Measurements from ENCODE around the gene CHCHD3.

The CHCHD3 gene

DNA sequence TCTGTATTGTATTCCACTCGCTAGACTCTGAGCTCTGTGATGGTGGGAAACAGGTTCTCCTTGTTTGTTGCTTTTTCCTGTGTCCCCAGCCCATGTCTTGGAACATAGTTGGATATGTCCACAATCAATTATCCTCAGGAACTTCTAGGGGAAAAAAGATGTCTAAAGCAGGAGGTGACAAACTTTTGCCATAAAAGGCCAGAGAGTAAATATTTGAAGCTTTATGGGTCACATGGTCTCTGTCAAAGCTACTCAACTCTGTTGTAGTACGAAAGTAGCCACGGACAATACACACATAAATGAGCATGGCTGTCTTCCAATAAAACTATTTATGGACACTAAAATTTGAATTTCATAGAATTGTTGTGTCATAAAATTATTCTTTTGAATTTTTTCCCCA is 220.5 kb downstream of the CHCHD3 start:
- in situ Hi-C loops (cut with HindIII; ENCODE audit: low pct_ligation_motif_present, low pct_unique_long_range_greater_than_20kb, low sequenced_read_pairs), result no loop called here
- no peak for DNase-seq

DNA sequence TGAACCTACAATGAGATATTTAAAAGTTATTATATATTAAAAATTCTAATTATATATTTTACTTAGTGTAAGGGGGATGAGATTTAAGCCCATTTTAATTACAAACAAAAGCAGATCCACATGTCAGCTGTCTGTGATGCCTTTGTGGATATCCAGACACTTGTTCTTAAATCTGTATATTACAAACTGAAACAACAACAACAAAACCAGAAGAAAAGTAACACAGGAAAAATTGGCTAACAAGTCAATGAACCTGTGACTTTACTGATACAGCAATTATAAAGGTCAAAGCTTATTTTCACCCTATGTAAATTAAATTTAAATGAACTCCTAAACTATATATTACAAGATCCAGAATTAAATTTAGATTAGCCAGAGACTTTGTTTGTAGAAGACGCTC is 222.7 kb downstream of the CHCHD3 start:
- in situ Hi-C loops (cut with HindIII; ENCODE audit: low pct_ligation_motif_present, low pct_unique_long_range_greater_than_20kb, low sequenced_read_pairs), result no loop called here
- no peak for DNase-seq

DNA sequence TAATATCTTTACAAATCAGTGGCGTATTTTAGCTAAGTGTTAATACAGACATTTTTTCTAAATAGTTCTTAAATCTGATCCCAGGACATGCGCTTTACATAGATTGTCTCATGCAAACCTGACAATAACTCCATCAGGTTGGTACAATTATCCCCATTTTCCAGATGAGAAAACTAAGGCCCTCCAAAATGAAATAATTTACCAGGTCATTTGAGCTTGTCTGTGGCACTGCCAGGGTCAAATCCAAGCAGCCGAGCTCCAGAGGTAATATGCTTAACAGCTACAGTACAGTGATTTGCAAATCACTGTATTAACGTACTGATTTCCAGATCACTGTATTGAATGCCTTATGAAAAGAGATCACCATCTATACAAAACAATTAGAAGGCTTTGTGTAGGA is 223.1 kb downstream of the CHCHD3 start:
- in situ Hi-C loops (cut with HindIII; ENCODE audit: low pct_ligation_motif_present, low pct_unique_long_range_greater_than_20kb, low sequenced_read_pairs), result no loop called here
- no peak for DNase-seq

DNA sequence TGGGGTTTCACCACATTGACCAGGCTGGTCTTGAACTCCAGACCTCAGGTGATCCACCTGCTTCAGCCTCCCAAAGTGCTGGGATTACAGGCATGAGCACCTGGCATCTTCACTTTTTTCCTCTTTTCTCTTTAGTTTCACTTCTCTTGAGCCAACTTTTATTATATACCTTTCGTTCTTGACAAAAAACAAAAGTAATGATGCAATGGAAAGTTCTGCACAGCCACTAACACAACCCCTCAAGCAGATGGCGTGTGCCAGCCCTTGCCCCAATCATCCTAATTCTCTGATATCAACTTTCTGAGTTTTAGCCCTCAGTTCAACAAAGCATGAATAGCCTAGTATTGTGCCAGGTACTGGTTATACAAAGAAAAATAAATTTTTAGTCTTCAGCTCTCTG is 223.6 kb downstream of the CHCHD3 start:
- no peak for DNase-seq
- in situ Hi-C loops (cut with HindIII; ENCODE audit: low pct_ligation_motif_present, low pct_unique_long_range_greater_than_20kb, low sequenced_read_pairs), result no loop called here

DNA sequence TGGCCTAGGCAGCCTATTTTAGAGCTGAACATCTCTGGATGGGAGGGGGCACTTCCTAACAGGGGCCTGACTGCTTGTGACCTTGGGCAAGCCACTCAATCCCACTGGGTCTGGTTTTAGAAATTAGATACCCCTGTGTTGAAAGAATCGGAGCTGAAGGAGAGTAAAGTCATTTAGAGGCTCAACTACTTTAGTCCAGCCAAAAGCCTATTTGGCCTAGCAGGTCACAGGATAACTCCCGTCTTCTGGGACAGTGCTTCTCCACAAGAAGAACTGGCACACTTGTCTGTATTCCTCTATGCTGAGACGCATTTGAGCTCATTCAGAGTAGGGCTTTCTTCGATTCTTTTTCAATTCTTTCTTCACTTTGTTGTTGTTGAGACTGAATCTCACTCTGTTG is 224.2 kb downstream of the CHCHD3 start:
- in situ Hi-C loops (cut with HindIII; ENCODE audit: low pct_ligation_motif_present, low pct_unique_long_range_greater_than_20kb, low sequenced_read_pairs), result no loop called here
- DNase-seq, result no peak

DNA sequence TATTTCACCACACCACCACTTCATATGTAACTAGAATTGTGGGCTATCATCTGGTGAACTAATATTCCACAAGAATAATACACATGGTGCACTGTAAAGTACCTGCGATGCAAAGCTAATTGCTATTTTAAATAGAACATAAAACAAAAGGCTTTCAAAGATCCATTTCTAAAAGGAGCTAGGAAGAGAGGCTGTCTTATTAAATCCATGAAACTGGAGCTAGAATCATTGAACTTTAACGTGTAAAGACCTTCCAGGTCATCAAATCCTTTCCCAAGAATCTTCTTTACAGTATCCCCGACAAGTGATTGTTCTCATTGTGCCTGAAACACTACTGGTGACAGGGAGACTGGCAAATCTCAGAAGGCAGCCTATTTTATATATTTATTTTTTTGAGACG is 224.9 kb downstream of the CHCHD3 start:
- in situ Hi-C loops (cut with HindIII; ENCODE audit: low pct_ligation_motif_present, low pct_unique_long_range_greater_than_20kb, low sequenced_read_pairs), result no loop called here
- DNase-seq, result no peak

DNA sequence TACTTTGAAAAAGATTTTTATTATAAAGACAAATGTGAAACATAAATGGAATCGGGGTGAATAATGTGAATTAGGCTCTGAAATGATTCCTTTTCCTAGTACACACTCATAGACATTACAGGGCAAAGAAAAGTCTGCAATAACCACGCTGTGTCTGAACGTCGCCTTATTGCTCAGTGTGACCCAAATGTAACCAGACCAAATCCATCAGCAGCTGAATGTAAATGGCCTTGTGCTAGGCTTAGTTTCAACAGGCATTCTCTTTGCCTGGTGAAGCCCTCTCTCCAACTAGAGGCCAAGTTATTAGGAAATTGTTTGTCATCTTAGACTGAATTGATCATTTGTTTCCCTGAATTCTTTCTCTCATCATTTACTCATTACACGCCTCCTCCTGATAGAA is 225.5 kb downstream of the CHCHD3 start:
- no peak for DNase-seq
- in situ Hi-C loops (cut with HindIII; ENCODE audit: low pct_ligation_motif_present, low pct_unique_long_range_greater_than_20kb, low sequenced_read_pairs), result no loop called here

DNA sequence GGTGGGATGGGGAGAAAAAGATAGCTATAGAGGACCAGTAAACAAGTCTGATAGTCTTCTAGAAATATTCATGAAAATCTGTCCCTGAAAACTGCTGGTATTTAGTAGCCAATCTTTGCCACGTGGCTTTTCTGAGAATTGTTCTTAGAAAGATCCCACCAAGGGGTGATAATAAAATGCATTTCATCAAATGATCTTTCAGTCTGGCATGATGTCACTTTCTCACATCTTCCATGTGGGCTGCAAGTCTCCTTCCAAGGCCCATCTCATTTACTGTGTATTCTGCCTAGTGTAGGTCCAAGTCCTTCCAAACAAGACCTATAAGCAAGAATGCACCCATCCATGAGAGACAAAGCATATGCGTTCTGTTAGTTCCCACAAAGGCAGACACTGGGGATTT is 226.0 kb downstream of the CHCHD3 start:
- DNase-seq, result no peak
- in situ Hi-C loops (cut with HindIII; ENCODE audit: low pct_ligation_motif_present, low pct_unique_long_range_greater_than_20kb, low sequenced_read_pairs), result no loop called here

DNA sequence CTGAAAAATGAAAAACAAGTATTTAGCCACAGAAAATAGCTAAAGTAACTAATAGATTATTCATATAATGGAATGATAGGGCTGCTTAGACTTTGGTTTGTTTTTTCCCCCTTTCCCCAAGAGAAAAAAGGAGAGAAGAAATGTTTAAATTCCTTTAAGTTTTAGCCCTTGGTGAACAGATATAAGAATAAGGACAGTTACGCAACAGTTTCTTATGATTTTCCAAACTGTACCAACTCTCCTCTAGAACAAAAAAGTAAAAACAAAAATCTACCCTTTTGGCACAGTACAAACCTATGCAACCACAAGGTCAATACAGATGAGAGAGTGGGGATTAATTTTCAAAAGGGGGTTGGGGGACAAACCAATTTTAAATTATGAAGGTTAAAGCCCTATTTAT is 227.7 kb downstream of the CHCHD3 start:
- no peak for DNase-seq
- in situ Hi-C loops (cut with HindIII; ENCODE audit: low pct_ligation_motif_present, low pct_unique_long_range_greater_than_20kb, low sequenced_read_pairs), result no loop called here

DNA sequence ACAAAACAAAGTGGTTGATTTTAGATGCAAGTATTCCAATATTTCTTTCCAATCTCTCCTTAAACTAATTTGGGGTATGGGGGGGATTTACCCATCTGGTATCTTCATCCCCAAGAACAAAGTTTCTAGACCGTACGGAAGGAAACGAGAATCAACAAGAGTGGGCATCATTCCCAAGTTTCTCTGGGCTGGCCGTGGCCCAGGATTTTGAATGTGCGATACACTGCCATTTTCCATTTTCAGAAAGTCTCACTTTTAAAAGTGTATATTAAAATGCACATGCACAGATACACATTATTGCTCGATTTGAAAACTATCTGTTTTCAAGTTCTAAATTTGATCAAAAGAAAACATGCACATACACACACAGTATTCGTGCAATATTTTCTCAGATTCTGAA is 234.5 kb downstream of the CHCHD3 start:
- DNase-seq, result no peak
- in situ Hi-C loops (cut with HindIII; ENCODE audit: low pct_ligation_motif_present, low pct_unique_long_range_greater_than_20kb, low sequenced_read_pairs), result no loop called here

DNA sequence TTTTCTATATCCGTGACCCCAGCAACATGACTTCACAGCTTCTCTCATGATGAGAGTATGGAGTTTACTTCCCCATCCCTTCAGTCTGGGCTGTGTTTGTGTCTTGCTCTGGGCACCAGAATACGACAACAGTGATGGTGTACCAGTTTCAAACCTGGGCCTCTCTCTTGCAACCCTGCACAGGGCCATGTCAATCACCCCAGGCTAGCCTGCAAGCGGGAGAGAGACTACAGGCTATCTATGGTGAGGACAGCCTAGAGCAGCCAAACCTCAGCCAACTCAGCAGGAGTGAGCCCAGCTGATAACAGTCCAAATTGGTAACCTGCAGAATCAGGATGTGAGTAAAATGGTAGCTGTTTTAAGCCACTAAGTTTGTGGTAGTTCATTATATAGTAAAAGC is 235.8 kb downstream of the CHCHD3 start:
- in situ Hi-C loops (cut with HindIII; ENCODE audit: low pct_ligation_motif_present, low pct_unique_long_range_greater_than_20kb, low sequenced_read_pairs), result no loop called here
- DNase-seq, result no peak

DNA sequence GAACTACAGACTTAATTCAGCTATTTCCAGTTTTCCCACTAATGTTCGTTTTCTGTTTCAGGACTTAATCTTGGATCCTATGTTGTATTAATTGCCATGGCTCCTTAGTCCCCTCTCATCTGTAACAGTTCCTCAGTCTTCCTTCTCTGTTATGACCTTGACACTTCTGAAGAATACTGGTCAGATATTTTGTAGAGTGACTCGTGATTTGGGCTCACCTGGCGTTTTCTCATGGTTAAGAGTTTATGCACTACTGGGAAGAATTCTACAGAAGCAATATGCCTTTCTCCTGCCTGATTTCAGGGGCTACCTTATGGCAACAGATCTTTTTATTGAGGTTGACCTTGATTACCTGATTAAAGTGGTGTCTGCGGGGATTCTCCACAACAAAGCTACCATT is 239.4 kb downstream of the CHCHD3 start:
- in situ Hi-C loops (cut with HindIII; ENCODE audit: low pct_ligation_motif_present, low pct_unique_long_range_greater_than_20kb, low sequenced_read_pairs), result no loop called here
- no peak for DNase-seq

DNA sequence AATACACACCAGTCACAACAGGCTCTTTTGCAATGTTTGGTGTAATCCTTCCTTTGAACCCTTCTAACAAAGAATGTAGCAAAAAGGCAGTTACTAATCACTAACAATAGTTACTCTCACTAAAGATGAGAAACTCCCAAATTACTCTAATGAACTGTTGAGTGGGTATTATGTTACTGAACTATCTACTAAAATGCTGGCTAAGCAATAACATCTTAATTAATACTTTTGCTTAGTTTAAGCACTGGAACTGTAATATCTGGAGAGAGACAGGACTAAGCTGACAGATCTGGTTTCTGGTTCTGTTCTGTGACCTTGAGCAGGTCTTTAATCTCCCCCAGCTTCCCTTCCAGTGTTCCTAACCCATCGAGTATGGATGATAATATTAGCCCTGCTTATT is 241.7 kb downstream of the CHCHD3 start:
- in situ Hi-C loops (cut with HindIII; ENCODE audit: low pct_ligation_motif_present, low pct_unique_long_range_greater_than_20kb, low sequenced_read_pairs), result no loop called here

DNA sequence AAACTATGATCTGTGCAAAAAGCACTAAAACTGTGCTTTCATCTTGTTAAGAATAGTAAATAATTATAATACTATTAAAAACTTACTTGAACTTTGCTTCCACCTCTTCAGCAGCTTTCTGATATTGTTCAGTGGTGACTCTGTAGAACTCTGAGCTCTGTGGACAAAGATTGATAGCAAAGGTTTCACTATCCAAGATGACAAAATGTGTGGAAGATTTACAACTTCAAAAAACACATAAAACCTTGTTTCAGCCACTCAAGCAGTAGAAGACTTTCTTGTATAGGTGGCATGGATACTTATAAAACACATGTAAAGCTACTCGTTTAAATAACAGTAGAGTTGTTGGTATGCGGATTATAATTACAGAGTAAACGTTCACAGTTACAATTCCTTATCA is 243.6 kb downstream of the CHCHD3 start:
- DNase-seq, result no peak
- in situ Hi-C loops (cut with HindIII; ENCODE audit: low pct_ligation_motif_present, low pct_unique_long_range_greater_than_20kb, low sequenced_read_pairs), result no loop called here

More for the DNA sequence above, 241.7 kb downstream of the CHCHD3 start:
- no peak for DNase-seq

DNA sequence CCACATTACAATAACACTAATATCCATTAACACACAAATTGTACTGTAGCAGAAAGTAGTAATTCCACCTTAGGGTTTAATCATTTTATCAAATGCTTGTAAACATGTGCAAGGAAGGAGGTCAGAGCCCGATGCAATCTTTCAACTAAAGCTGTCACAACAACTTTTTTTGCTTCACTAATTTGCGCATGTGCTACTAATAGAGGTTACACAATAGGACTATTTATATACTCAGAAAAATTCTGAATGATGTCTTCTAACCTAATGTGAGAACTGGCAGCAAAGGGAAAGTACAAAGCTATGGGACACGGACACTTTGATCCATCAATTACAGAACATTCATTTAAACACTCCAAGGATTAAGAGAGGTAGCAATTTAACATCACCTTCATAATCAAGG is 244.4 kb downstream of the CHCHD3 start:
- in situ Hi-C loops (cut with HindIII; ENCODE audit: low pct_ligation_motif_present, low pct_unique_long_range_greater_than_20kb, low sequenced_read_pairs), result no loop called here
- DNase-seq, result no peak

DNA sequence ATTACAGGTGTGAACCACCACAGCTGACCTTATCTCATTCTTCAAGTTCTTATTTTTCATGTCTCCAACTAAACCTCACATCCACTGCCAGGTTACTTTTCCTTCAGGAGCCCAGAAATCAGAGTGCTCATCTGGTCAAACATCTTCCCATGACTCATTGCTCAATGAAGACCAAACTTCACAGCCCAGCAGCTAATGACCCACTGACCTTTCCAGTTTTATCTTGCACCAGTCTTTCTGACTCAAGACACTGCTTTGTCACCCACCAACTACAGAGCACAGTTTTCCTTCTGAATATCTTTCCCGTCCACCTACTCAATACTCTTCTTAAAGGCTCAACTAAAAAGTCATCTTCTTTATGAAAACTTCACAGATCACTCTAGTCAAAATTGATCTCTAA is 245.1 kb downstream of the CHCHD3 start:
- peak; percentile 53 for DNase-seq
- in situ Hi-C loops (cut with HindIII; ENCODE audit: low pct_ligation_motif_present, low pct_unique_long_range_greater_than_20kb, low sequenced_read_pairs), result no loop called here

DNA sequence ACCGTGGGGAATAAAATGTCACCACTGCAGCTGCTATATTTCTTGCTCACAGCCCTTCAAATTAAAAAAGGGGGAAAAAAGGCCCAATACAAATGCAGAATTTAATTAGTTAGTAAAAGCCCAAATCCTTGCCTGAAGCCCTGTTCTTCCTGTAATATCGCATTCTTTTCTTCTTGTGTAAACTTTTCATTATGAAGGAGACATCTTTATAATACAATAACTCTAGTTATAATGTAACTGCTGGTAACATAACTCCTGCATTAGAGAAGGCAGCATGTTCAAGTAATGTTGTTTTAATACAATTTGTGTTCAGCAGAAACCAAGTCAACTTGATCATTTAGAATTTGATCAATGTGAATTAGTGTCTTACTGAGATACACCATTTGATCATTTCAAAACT is 250.9 kb downstream of the CHCHD3 start:
- no peak for DNase-seq
- in situ Hi-C loops (cut with HindIII; ENCODE audit: low pct_ligation_motif_present, low pct_unique_long_range_greater_than_20kb, low sequenced_read_pairs), result no loop called here

DNA sequence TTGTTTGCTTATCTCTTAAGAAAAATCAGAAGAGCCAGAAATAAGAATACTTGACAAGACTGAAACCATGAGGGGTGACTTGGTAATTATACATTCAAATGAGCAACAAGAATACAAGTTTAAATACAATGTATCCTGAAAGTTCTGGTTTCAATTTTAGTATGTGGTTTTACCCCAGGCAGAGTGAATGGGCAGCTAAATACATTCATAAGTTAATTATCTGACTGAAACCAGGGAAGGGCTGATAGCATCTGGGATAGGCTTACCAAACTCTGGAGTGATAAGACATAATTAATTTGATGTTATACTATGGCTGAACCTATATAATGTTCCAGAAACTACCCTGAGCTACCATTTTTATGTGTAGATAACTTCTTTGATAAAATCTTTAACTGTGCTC is 253.4 kb downstream of the CHCHD3 start:
- in situ Hi-C loops (cut with HindIII; ENCODE audit: low pct_ligation_motif_present, low pct_unique_long_range_greater_than_20kb, low sequenced_read_pairs), result no loop called here
- DNase-seq, result no peak

DNA sequence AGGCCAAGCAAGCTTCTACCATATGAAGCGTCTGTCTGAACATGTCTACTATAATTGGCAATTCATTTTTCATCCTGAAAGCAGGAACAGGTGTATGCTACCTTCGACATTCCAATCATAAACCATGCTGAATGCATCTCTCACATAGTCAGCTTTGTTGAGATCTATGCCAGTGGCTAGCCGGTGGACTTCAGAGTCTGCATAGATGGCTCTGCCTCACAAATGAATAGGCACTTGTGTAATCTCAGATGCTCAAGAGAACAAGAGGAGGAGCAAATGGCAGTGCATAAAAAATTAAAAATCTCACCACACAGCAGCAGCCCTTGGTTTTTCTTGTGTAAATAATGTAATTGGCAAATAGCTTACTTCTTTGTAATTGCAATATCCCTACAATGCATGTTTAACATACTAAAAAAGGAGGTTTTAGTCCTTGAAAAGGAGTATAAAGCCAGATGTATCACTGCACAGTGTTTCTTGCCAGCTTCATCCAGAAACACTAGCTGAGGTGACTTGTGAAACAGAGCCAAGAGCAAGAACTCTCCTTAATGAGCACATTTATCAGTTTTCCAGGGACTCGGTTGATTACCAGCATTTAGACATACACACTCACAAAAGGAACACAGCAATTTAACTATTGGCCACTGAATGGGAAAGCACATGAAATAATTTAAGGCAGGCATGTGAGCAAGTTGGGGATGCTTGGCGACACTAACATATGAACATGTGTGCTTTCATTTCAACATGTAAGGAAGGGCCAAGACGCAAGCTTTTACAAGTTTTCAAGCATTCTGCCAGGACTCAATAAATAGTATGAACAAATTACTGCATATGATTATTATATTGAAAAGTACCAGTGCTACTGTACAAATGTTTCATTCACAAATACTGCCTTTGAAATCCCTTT is 255.7 kb downstream of the CHCHD3 start:
- DNase-seq, result no peak
- in situ Hi-C loops (cut with HindIII; ENCODE audit: low pct_ligation_motif_present, low pct_unique_long_range_greater_than_20kb, low sequenced_read_pairs), result no loop called here

DNA sequence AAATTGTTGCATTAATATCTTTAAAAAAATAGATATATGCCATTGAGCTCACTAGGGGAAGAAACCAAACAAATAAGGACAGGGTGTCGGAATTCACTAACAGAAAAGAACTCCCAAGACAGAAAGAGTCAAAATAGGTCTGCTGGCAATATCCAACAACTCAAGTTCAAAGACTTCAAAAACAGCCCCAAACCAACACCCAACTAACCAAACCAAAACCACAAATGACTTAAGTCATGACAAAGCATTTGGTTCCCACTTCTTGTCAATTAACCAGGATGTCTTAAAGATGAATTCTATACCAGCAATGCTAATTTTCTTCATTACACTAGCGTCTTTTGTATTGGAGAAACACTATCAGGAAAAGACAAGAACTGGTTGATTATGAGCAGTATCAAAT is 256.7 kb downstream of the CHCHD3 start:
- in situ Hi-C loops (cut with HindIII; ENCODE audit: low pct_ligation_motif_present, low pct_unique_long_range_greater_than_20kb, low sequenced_read_pairs), result no loop called here
- DNase-seq, result no peak

DNA sequence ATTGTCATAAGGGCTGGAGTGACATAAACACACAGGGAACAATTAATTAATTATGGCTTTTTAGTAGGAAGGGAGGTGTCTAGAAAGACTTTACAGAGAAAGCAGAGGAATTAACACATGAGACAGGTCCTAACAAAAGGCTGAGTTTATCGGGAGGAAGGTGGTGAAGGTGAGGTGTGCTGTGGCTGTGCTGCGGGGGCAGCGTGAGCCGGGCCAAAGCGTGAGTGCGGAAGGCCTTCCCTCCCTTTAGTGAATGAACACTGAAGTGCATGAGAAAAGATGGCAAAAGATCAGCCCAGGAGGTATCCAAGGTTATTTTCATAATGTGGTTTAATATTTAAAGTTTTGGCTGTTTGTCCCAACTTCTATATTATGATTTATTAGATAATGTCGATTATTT is 262.2 kb downstream of the CHCHD3 start:
- in situ Hi-C loops (cut with HindIII; ENCODE audit: low pct_ligation_motif_present, low pct_unique_long_range_greater_than_20kb, low sequenced_read_pairs), result no loop called here
- DNase-seq, result no peak
